ENCODE data around the gene RHOBTB3. TPM values are rescaled to one million over a fixed set of nuclear protein-coding genes. Genes with fewer than 3 reads are reported as not detected.

Gene RHOBTB3
- total and polyA plus RNA-seq, 2 donors (not counting 3 experiments of a cell fraction or from before 2014, with no cell fraction given), result 44.1 to 52.1 TPM

- no peak for TF ChIP-seq POLR2A (IDR thresholded peaks at IDR 0.05; ENCODE audit: low read depth, low read length)
- TF ChIP-seq POLR2AphosphoS5 (IDR thresholded peaks at IDR 0.05; ENCODE audit: insufficient read depth, low read depth, low read length), result no peak
- TF ChIP-seq EZH2 (IDR thresholded peaks at IDR 0.05; ENCODE audit: borderline replicate concordance, low read depth, low read length, severe bottlenecking), result no peak
- TF ChIP-seq MAX (IDR thresholded peaks at IDR 0.05; ENCODE audit: insufficient read depth, insufficient read length), result no peak
- TF ChIP-seq JUN (IDR thresholded peaks at IDR 0.05; ENCODE audit: borderline replicate concordance, insufficient read depth, insufficient read length, low read depth), result no peak
- TF ChIP-seq, protein P1, sequence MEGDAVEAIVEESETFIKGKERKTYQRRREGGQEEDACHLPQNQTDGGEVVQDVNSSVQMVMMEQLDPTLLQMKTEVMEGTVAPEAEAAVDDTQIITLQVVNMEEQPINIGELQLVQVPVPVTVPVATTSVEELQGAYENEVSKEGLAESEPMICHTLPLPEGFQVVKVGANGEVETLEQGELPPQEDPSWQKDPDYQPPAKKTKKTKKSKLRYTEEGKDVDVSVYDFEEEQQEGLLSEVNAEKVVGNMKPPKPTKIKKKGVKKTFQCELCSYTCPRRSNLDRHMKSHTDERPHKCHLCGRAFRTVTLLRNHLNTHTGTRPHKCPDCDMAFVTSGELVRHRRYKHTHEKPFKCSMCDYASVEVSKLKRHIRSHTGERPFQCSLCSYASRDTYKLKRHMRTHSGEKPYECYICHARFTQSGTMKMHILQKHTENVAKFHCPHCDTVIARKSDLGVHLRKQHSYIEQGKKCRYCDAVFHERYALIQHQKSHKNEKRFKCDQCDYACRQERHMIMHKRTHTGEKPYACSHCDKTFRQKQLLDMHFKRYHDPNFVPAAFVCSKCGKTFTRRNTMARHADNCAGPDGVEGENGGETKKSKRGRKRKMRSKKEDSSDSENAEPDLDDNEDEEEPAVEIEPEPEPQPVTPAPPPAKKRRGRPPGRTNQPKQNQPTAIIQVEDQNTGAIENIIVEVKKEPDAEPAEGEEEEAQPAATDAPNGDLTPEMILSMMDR (IDR thresholded peaks at IDR 0.05; ENCODE audit: extremely low read depth in 1 of 2, insufficient read depth in 1 of 2, low read depth in 1 of 2, low read length in 2 of 2), result no peak
- no peak for TF ChIP-seq FOS (IDR thresholded peaks at IDR 0.05; ENCODE audit: borderline replicate concordance, insufficient read depth, low read length)
- TF ChIP-seq MYC (IDR thresholded peaks at IDR 0.05; ENCODE audit: low read depth, low read length), result no peak
- Histone ChIP-seq H3K27ac (ENCODE audit: insufficient read depth, low read depth, low read length) (no peak overlapping the region), H3K36me3 (ENCODE audit: control insufficient read depth in 2 of 2, extremely low read depth in 1 of 2, insufficient read depth in 2 of 2, low read length in 2 of 2) (no peaks in the 10 kb centered on the region), H3K4me3 (replicated peaks in 1 of 3; ENCODE audit: insufficient read depth in 1 of 3, low read depth in 1 of 3, low read length in 3 of 3) (no peak overlapping the region), H2AFZ (ENCODE audit: low read depth, low read length) (no peak overlapping the region), H3K79me2 (ENCODE audit: control insufficient read depth, insufficient read depth, low read length) (peaks cover 10% of the 10 kb centered on the region), H4K20me1 (replicated peaks; ENCODE audit: control insufficient read depth, extremely low read depth, insufficient read depth, low read length) (no peaks in the 10 kb centered on the region), H3K9me1 (replicated peaks; ENCODE audit: control insufficient read depth, extremely low read depth, insufficient read depth, low read length) (no peaks in the 10 kb centered on the region), H3K4me2 (ENCODE audit: insufficient read depth, low read length) (peak overlapping the region; percentile 85), H3K4me1 (ENCODE audit: control insufficient read depth, extremely low read depth, insufficient read depth, low read length) (peaks cover 61% of the 10 kb centered on the region), H3K27me3 (ENCODE audit: control insufficient read depth in 2 of 2, insufficient read depth in 2 of 2, low read length in 2 of 2) (no peaks in the 10 kb centered on the region), H3K9me3 (replicated peaks; ENCODE audit: control insufficient read depth, insufficient read depth, low read length) (no peaks in the 10 kb centered on the region), H3K9ac (replicated peaks; ENCODE audit: extremely low read depth, insufficient read depth, low read length) (no peak overlapping the region)
- FAIRE-seq (no peak), DNase-seq (ENCODE audit: low read depth, low spot score) (no peak)
- intact Hi-C loops (cut with micrococcal nuclease) (loop anchor here (5.0 kb wide), 4 partner anchors 88 to 228 kb away; partner anchors contain the start of genes ARSK, ELL2 and GLRX), dilution Hi-C loops (cut with MboI; ENCODE audit: extremely low pct_ligation_motif_present, low sequenced_read_pairs) (no loop called here)
- ChIA-PET POLR2A (no interaction called here), CTCF (interaction anchor here (1.0 to 1.3 kb wide), 4 partner anchors 14 to 70 kb away, joined by 3 to 6 read pairs (median 4); no protein-coding TSS in a partner anchor)
- no TSS peak for BruUV-seq (replicated peaks)
These were observed 3.1 kb downstream of the RHOBTB3 start for GRCh38 chr5:95734187-95734586.

Measured in endothelial cell of umbilical vein (primary cell).